GM18519 (cell line): ENCODE results near the gene AGBL3.
"Not testable (repeated sequence)": the region's sequence is repeated elsewhere in the genome, so short reads cannot be mapped to it uniquely, and the experiment has no call there.

Source experiments
- ATAC-seq: cut with Tn5 transposase; IDR thresholded peaks from one replicate; pipeline ENCODE4 v1.9.1; 2021; ENCODE audit warnings: mild to moderate bottlenecking, moderate library complexity; ENCODE audit not compliant: unreplicated experiment, low FRiP score

The AGBL3 gene

DNA sequence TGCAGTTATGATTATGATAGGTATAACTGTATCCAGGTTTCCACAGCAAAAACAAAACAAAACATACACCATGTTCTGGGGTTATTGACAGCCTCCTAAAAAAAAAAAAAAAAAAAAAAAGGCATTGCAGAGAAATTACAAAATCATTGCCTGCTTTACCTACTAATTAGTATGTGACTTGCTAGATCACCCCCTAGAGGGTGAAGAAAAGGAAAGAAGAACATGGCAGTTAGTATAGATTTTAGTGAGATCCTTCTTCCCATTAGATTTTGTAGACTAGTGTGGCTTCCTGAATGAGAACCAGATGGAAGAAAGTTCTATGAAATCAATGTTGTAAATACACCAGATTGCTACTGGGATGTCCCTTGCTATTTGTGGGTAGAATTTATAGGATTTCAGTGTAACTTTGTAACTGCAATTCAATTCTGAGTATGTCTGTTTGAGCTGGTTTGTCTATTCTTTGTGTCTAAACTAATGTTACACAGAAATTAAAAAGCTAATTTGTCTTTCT is 24.0 kb upstream of the AGBL3 start:
- no peak for ATAC-seq

DNA sequence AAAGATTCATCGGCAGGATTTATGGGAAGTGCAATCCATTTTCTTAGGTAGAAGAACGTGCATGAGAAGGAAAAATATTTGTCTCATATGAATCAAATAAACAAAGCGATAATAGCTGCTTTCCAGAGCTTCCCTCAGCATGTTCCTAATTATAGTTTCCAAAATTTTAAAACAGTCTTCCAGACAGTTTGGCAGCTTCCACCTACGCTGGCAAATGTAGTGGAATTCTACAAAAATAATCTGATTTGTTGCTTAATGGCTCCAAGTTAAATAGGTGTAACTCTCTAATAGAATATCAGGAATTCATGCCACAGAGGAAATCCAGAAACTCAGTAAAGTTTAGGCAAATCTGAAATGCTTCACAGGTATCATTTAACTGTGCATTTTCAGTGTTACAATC is 23.3 kb upstream of the AGBL3 start:
- ATAC-seq = no peak

DNA sequence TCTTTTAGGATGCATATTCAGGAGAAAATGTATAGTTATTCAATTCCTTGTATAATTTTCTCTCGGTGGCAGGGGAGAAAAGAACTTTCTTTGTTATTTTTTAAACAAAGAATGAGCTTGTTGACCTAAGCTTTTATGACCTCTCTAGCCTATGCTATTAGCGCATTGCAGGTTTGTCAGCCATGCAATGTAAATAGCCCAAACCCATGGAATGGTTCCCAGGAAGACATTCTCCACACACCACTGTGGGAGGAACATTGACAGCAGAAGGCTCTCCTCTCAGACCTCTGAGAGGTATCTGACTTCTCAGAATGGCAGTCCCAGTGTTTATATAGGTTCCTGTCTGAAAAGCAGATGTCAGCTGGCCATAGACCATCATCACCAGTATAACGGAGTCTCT is 19.6 kb upstream of the AGBL3 start:
- ATAC-seq = no peak

DNA sequence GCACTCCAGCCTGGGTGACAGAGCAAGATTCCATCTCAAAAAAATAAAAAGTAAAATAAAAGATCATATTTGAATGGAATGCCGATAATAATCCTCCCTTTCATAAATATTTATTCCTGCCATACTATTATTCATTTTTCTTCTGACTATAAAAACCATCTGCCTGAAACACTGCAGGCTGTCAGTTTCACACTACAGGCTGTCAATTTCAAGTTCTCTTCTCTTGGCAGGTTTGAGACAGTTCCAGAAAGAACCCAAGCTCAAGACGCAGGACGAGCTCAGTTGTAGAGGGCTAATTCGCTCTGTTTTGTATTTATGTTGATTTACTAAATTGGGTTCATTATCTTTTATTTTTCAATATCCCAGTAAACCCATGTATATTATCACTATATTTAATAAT is 18.2 kb upstream of the AGBL3 start:
- ATAC-seq = no peak

DNA sequence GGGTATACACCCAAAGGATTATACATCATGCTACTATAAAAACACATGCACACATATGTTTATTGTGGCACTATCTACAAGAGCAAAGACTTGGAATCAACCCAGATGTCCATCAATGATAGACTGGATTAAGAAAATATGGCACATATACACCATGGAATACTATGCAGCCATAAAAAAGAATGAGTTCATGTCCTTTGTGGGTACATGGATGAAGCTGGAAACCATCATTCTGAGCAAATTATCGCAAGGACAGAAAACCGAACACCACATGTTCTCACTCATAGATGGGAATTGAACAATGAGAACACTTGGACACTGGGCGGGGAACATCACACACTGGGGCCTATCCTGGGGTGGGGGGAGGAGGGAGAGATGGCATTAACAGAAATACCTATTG is 4.7 kb upstream of the AGBL3 start:
- not testable (repeated sequence) for ATAC-seq

DNA sequence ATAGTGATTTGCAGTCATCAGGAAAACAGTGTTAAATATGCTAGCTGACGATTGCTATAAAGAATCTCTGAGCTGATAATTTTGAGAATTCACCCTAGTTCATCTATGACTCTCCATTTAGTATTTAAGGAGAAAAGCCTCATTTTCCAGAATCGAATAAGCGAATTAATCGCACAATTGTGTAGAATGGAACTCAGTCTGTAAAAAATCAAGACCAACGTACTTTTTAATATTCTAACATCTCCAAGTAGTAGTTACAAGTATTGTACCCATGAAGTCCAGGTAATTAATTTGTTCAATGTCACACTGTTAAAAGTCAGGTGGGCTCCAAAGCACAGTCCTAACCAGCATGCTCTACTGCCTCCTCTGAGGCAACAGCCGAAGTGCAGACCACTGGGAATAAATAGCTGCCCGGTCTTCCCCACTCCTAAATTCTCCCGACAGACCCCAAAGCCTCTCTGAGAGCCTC is 380 bp upstream of the AGBL3 start:
- peak; percentile 22 for ATAC-seq

DNA sequence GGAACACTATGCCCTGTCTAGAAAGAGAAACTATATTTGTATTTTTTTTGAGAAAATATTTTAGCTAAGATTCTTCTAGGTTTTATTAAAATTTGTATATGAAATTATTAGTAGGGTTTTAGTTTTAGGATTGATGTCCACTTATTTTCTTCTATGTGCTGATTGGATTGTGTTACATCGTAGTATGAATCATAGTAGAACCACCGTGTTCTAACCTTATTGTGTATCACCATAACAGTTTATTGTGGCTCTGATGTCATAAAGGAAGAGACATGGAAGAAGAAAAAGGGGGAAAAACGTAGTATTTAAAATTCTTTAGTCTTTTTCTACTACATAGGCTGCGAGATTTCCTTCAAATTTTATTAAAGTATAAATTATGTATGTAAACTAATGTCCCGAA is 1.9 kb downstream of the AGBL3 start:
- no peak for ATAC-seq

DNA sequence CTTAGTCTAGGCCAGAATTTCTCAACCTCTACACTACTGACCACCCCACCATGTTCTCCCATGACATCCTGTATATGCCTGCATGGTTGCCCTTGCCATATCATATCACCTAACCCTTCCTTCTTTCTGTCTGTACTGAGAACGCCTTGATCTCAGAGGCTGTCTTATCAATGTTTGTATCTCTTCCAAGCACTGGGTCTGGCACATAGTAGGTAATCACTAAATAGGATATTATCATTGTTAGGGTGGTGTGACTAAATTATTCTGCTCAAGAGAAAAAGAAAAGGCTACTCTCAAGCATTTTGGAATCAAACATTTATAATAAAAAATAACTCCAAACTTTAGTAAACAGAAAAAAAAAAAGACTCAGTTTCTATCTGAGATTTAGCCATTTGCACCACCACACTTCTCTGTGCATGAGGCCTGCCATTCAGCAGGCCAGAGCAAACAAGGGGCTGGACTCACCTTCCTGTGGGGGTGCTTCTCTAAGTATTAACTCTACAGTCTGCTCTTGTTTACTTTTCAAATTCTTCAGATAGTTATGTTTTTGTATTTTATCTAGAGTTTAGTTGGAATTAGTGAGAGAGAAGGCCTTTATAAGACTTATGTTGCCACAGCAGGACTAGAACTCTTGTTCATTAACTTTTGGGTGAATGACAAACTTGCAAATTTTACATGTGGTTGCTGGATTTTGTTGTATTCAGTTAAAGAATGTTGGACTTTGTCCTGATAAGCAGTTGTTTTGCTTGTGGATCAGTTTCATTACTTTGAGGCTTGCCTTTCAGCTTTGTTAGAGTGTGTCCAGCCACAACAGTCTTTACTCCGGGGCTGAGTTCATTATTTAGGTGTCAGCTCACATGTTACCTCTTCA is 5.4 kb downstream of the AGBL3 start:
- ATAC-seq = no peak

DNA sequence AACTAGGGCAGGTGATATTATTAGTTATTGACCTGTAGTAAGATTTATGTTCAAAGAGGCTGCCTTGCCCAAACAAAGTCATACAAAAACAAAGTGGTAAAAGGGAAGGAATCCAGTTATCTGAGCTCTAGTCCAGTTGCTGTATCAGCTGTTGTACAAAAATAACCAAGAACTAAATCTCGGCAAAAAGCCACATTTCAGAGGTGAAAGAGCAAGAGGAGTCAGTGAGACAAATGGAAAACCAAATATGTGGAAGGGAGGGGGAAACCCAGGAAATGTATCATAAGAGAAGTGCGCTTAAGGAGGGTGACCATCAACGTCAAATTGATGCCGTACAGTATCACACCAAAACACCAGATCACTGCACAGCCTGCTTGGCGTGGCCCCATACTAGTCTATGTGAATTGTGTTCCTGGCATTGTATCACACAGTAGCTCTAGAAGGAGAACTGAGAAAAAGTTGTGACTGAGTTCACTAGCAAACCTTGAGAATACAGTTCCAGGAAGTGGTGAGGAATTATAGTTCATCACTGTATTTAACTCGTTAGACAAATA is 6.4 kb downstream of the AGBL3 start:
- ATAC-seq = peak; percentile 68

DNA sequence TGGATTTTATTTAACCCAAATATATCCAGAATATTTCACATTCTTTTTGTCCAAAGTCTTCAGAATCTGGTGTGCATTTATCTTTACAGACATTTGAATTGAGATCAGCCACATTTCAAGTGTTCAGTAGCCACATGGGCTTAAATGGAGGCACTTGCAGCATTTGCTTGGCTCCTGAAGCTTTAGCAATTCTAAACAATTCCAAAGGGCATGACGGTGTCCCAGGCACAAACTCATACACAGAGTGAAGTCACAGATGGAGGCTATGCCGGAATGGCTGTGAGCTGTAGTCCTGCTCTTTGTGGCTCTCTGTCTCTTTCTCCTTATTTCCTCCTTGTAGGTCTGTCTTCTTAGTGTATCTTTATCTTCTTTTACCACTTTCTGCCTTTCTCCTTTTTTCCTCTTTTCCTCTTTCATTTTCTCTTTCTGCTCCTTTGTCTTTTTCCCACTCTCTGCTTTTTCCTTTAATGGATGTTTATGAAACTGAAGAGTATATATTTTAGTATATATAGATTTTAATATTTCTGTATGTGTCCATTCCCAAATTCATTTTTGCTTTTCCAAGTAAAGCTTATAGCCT is 7.7 kb downstream of the AGBL3 start:
- ATAC-seq = no peak

DNA sequence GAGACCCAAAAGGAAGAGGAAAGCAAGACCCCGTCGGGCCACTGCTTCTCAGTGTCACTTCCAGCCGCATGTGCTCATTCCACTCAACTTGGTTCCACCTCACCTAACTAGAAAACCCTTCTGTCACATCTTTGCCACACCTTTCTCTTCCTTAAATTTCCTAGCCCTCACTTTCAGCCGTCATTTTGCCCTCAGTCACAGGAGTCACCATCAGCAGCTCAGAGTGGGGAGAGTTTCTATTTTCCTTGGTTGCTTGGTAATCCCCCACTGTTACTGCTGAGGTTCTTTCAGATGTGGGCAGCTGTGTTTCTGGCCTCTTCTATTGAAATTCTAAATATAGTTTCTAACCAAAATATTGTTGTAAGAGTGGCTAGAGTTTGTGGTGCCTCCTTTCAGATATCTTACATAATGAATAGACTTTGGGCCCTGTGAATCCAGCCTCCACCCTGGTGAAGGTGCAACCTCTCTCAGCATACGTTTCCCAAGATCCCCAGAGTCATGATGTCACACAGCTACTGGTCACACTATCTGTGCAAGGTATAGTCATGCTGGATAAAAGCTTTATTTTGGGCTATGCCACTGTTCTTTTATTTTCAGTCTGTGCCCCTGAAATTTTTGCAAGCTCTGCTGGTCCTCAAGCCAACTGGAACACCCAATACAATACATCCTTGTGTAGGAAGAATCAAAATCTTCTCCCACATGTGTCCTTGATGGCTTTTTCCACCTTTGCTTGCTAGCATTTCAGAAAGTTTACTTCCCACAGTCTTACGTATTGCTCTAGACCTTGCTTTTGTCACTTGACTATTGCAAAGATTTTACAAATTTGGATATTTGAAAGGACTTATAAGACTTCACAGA is 9.2 kb downstream of the AGBL3 start:
- peak; percentile 33 for ATAC-seq

DNA sequence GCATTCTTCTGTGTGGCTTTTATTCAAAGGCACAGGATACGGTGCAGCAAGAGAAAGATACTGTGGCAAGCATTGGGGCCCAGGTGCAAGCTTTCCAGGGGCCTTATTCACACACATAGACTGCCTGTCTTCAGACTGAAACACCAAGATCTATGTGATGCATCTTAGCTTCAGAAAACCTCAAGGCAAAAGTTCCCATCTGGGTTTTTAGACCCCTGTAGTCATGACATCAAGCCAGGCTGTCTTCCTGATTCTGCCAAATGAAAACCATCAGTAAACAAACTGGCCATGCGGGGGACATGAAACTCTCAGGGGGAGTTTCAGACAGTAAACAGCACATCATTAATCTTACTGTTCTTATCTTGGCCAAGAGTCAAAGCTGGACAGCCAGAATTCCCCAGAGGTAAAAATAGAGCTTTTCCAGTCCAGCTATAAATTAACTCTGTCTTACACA is 9.8 kb downstream of the AGBL3 start:
- ATAC-seq = peak; percentile 35

DNA sequence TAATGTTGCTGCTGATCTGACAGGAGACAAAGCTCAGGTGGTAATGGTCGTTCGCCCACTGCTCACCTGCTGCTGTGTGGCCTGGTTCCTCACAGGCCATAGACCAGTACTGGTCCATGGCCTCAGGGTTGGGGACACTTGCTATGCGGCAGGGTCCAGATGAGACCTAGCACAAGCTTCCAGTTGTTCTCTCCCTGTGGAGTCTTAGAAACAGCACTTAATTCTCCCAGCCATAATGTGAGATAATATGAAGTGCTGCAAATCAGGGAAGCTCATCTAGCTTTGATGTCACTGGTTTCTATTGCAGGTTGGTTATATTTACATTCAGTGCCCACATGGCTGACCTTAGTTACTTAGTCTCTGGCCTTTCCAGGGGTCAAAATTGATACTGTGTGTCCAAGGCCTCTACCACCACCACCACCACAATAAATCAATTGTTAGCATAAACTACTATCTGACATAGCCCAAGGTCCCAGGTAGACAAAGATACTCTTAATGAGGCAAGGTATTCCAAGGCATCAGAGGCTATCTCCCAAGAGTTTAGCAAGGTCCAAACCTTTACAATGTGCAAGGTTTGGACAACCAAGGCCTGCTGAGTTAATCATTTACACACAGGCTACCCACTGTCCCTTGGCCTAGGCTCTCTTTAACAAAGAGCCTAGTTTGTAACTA is 11.0 kb downstream of the AGBL3 start:
- no peak for ATAC-seq

DNA sequence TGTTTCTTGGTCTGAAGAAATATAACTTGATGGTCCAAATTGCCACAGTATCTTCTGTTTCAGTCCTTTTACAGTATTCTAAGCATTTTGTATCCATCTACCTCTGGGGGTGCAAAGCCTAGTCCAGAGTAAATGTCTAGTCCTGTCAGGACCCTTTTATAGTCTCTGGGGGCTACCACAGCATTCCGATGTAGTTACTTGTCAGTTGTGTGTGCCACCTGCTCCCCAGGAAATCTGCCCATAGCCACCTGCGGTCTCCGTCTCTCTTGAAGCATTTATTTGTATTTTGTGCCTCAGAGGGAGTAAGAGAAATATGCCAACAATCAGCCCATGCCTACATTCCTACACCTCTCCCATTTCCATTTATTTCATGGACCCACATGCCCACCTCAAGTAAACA is 12.8 kb downstream of the AGBL3 start:
- ATAC-seq = no peak

DNA sequence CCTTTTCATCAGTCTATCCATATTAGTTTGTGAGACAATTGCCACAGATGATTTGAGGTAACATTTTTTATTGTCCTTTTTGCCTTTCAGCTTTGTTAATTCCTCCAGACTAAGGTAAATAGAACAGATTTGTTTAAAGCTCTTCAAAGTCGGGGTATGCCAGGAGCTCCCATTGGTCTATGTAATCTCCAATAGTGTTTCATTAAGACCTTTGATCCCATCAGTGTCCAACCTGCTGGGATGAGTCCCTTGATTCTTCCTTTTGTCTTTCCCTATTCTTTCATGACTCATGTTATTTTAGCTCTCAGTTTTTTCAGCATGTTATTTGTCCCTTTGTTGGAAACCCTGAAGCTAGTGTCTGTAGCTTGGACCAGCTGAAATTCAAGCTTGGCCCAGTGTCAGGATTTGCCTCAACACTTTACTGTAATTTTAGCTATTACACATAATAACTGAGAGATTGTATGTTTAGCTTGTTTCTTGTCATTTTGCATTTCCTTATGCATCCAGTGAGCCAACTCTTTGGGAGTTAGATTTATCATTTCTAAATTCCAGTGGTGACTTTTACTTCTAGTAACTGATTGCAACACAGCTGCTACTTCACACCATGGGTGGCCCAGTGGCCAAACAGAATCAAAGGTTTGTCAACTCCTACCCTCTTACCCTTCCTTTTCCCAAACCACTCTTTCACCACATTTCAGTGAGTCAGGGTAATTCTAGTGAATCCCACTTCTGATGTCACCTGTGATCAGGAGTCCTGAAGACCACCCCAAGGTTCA is 15.3 kb downstream of the AGBL3 start:
- no peak for ATAC-seq

DNA sequence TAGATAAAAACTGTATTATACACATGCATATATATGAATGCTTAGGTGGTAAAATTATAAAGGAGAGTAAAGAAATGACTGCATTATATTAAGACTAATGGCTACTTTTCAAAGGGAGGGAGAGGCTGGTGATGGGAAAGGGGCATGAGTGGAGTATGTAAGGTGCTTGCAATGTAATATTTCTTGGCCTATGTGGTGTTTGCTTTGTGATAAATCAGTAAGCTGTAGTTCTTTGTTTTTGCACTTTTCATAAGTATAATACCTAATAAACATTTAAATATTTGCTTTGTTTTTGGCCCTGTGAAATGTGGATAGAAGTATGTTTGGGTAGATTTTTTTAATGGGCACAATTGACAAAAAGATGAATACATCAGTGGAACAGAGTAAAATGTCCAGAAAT is 25.9 kb downstream of the AGBL3 start:
- no peak for ATAC-seq

DNA sequence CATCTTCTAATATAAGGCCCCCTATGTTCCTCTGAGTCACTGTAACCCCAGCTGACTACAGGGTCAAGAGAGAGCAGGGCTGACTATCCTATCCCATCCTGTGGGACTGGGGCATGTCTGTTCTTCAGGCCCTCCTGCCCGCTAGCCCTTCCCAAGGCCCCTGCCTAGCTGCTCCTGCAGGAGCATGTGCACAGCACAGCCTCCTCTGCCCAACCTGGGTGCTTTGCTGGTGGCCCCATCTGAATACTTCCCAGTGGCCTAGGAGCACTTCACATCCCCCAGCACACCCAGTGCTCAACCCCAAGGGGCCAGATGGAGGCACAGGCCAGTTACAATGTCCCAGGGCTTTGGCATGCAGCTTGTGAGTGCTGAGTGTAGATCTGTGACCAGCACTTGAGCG is 37.3 kb downstream of the AGBL3 start:
- ATAC-seq = no peak

DNA sequence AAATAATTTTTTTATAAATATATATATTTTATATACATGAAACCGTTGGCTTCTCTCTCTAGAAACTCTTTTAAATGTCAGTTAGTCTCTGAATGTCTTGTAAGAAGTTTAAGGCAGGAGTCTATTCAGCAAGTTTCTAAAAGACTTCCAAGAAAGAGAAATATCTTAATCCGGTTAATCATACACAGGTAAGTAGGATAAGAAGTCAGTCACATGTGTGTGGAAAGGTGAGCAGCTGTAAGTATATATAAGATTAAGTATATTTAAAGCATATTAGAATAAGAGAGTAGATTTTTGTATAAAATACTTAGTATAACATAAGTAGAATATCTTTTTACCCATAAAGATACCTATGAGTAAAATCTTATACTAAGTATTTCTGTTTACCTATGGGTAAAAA is 48.9 kb downstream of the AGBL3 start:
- ATAC-seq = no peak

DNA sequence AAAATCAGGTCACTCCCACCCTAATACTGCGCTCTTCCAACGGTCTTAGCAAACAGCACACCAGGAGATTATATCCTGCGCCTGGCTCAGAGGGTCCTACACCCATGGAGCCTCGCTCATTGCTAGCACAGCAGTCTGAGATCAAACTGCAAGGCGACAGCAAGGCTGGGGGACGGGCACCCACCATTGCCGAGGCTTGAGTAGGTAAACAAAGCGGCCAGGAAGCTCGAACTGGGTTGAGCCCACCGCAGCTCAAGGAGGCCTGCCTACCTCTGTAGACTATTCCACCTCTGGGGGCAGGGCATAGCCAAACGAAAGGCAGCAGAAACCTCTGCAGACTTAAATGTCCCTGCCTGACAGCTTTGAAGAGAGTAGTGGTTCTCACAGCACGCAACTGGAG is 80.7 kb downstream of the AGBL3 start:
- not testable (repeated sequence) for ATAC-seq
